ENCODE measurements around the gene DENND2A. TPM values are rescaled to one million over a fixed set of nuclear protein-coding genes. Genes with fewer than 3 reads are reported as not detected.

DENND2A gene
- total RNA-seq, 1 donor from 2014 or later, result 25.4 TPM

DNA sequence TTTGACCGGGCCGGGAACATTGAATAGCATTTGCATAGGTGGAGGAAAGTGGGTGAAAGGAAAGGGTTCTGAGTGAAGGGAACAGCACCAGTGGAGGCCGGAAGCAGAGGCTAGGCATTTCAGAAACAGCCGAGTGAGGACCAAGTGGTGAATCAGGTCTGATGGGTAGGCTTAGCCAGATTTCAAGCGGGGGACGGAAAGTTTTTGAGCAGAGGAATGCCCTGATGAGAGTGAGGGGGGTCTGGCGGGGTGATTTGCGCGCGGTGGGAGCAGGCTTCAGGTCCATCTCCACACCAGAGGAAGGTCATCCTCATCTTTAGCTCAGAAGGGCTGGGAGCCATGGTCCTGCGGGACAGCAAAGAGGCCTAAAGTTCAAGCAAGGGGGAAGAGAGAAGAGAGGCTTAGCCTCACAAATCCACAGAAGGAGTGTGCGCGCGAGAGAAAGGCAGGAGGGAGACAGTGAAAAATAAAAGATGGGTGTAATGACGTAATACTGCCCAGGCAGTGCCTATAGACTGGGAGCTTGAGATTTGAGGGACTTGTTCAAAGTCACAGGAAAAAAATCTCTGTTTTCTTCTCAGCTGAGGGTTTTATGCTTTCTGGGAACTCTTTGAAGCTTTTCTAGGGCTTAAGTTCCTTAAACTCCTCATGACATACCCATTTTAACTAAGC is 1.0 kb upstream of the DENND2A start:
- no peak for DNase-seq (ENCODE audit: extremely low spot score, unreplicated experiment)
- peaks cover 12% of the 10 kb centered on the region for H3K27me3 Mint-ChIP-seq
- peaks cover 36% of the 10 kb centered on the region for H3K4me1 Mint-ChIP-seq (ENCODE audit: unreplicated experiment)
- peak overlapping the region; percentile 55 for H3K27ac Mint-ChIP-seq
- no peaks in the 10 kb centered on the region for H3K9me3 Mint-ChIP-seq
- TF ChIP-seq CTCF (conservative IDR thresholded peaks at IDR 0.05), result no peak
- peak overlapping the region; percentile 80 for H3K4me3 Mint-ChIP-seq
- H3K36me3 Mint-ChIP-seq, result no peaks in the 10 kb centered on the region

DNA sequence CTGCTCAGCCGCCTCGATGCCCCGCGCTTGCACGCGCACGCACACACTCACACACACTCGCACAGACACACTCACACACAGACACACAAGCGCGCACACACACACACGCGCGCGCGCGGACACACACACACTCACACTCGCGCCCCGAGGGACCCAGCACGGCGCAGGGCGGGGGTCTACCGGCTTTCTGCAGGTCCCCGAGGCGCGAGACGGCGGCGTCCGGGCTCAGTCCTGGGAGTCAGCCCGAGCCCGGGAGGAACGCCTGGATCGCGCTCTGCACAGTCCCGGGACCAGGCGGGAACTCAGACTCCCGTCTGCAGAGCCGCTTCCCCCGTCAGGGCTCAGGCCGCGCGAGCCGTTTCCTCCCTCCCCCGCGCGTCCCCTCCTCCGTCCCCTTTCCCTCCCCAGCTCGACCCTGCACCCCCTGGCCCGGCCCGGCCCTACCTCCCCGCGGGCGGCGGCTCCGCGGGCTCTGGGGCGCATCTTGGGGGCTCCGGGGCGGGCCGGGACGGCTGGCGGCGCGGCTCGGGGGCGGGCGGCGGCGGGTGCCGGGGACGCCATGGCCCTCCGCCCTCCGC is 464 bp downstream of the DENND2A start:
- Mint-ChIP-seq H3K36me3 (no peaks in the 10 kb centered on the region), H3K9me3 (no peaks in the 10 kb centered on the region), H3K27me3 (peaks cover 12% of the 10 kb centered on the region), H3K4me3 (peak overlapping the region; percentile 98), H3K27ac (peak overlapping the region; percentile 67), H3K4me1 (ENCODE audit: unreplicated experiment) (peaks cover 44% of the 10 kb centered on the region)
- no peak for TF ChIP-seq CTCF (conservative IDR thresholded peaks at IDR 0.05)
- DNase-seq (ENCODE audit: extremely low spot score, unreplicated experiment), result peak; percentile 72

- no peak for TF ChIP-seq CTCF (conservative IDR thresholded peaks at IDR 0.05)
- Mint-ChIP-seq H3K36me3 (no peaks in the 10 kb centered on the region), H3K4me1 (ENCODE audit: unreplicated experiment) (peaks cover 41% of the 10 kb centered on the region), H3K9me3 (no peaks in the 10 kb centered on the region), H3K4me3 (peak overlapping the region; percentile 98), H3K27ac (peak overlapping the region; percentile 67), H3K27me3 (peaks cover 12% of the 10 kb centered on the region)
- no peak for DNase-seq (ENCODE audit: extremely low spot score, unreplicated experiment)
These were observed 1.1 kb downstream of the DENND2A start for GRCh38 chr7:140639366-140640053.

- no peak for TF ChIP-seq CTCF (conservative IDR thresholded peaks at IDR 0.05)
- Mint-ChIP-seq H3K27me3 (peaks cover 12% of the 10 kb centered on the region), H3K4me3 (peak overlapping the region; percentile 98), H3K9me3 (no peaks in the 10 kb centered on the region), H3K36me3 (no peaks in the 10 kb centered on the region), H3K4me1 (ENCODE audit: unreplicated experiment) (peaks cover 38% of the 10 kb centered on the region), H3K27ac (peak overlapping the region; percentile 62)
- no peak for DNase-seq (ENCODE audit: extremely low spot score, unreplicated experiment)
These were observed 2.3 kb downstream of the DENND2A start for GRCh38 chr7:140638173-140638791.

- Mint-ChIP-seq H3K27ac (no peak overlapping the region), H3K4me3 (peak overlapping the region; percentile 30), H3K27me3 (peaks cover 12% of the 10 kb centered on the region), H3K4me1 (ENCODE audit: unreplicated experiment) (peaks cover 38% of the 10 kb centered on the region), H3K36me3 (no peaks in the 10 kb centered on the region), H3K9me3 (no peaks in the 10 kb centered on the region)
- no peak for DNase-seq (ENCODE audit: extremely low spot score, unreplicated experiment)
- TF ChIP-seq CTCF (conservative IDR thresholded peaks at IDR 0.05), result no peak
These were observed 3.2 kb downstream of the DENND2A start for GRCh38 chr7:140637400-140637799.
